ENCODE measurements around the gene ZNF444.

DNA sequence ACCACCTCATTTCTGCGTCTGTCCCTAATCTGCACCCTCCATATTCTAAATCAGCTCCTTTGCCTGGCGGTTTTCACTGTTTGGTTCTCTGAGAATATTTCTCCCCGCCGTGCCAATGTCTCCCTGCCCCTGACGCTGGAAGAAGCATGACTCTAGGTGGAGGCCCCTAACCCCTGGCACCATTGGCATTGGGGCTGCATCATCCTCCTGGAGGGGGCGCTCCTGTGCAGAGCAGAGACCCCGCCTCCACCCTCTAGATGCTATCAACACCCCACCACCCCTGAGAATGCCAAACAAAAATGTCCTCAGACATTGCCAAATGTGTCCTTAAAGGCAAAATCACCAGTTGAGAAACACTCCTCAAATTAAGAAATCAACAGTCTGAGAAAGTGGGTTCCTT lies 50.0 kb downstream of the ZNF444 start:
- TF ChIP-seq EZH2 (IDR thresholded peaks at IDR 0.05) (no peak), POLR2AphosphoS5 (IDR thresholded peaks at IDR 0.05; ENCODE audit: borderline replicate concordance, low read depth, low read length) (no peak)
